Epidermal melanocyte (primary cell): ENCODE measurements around the gene DLL4.

Experiments used
- DNase-seq: peaks from one replicate; pipeline ENCODE4 v3.0.0; 2011; ENCODE audit warnings: low spot score; ENCODE audit not compliant: insufficient read length

Gene DLL4

GRCh38 chr15:40906091-40906990, 22.8 kb upstream of the DLL4 start:
- peak; percentile 64 for DNase-seq

GRCh38 chr15:40906991-40907802, 21.9 kb upstream of the DLL4 start:
- no peak for DNase-seq

- no peak for DNase-seq
Observed at GRCh38 chr15:40908095-40908494, 21.0 kb upstream of the DLL4 start.

GRCh38 chr15:40909662-40910630, 19.2 kb upstream of the DLL4 start:
- no peak for DNase-seq

GRCh38 chr15:40911141-40911540, 18.0 kb upstream of the DLL4 start:
- DNase-seq: no peak

GRCh38 chr15:40911693-40912092, 17.4 kb upstream of the DLL4 start:
- no peak for DNase-seq

GRCh38 chr15:40912478-40912877, 16.7 kb upstream of the DLL4 start:
- no peak for DNase-seq

GRCh38 chr15:40914013-40914412, 15.1 kb upstream of the DLL4 start:
- DNase-seq: no peak

- DNase-seq: no peak
Observed at GRCh38 chr15:40914486-40914885, 14.7 kb upstream of the DLL4 start.

- no peak for DNase-seq
Observed at GRCh38 chr15:40915116-40915661, 14.0 kb upstream of the DLL4 start.

- DNase-seq: no peak
Observed at GRCh38 chr15:40915679-40916078, 13.5 kb upstream of the DLL4 start.

- no peak for DNase-seq
Observed at GRCh38 chr15:40917585-40917984, 11.6 kb upstream of the DLL4 start.

GRCh38 chr15:40918146-40918798, 10.9 kb upstream of the DLL4 start:
- no peak for DNase-seq

- no peak for DNase-seq
Observed at GRCh38 chr15:40918799-40919392, 10.2 kb upstream of the DLL4 start.

GRCh38 chr15:40921949-40922607, 7.1 kb upstream of the DLL4 start:
- no peak for DNase-seq

- no peak for DNase-seq
Observed at GRCh38 chr15:40922608-40923005, 6.5 kb upstream of the DLL4 start.

GRCh38 chr15:40923551-40923950, 5.6 kb upstream of the DLL4 start:
- DNase-seq: no peak

- no peak for DNase-seq
Observed at GRCh38 chr15:40925495-40925862, 3.7 kb upstream of the DLL4 start.

- peak; percentile 61 for DNase-seq
Observed at GRCh38 chr15:40925863-40926658, 3.1 kb upstream of the DLL4 start.
